ENCODE results near the gene CDC5L.

DNA sequence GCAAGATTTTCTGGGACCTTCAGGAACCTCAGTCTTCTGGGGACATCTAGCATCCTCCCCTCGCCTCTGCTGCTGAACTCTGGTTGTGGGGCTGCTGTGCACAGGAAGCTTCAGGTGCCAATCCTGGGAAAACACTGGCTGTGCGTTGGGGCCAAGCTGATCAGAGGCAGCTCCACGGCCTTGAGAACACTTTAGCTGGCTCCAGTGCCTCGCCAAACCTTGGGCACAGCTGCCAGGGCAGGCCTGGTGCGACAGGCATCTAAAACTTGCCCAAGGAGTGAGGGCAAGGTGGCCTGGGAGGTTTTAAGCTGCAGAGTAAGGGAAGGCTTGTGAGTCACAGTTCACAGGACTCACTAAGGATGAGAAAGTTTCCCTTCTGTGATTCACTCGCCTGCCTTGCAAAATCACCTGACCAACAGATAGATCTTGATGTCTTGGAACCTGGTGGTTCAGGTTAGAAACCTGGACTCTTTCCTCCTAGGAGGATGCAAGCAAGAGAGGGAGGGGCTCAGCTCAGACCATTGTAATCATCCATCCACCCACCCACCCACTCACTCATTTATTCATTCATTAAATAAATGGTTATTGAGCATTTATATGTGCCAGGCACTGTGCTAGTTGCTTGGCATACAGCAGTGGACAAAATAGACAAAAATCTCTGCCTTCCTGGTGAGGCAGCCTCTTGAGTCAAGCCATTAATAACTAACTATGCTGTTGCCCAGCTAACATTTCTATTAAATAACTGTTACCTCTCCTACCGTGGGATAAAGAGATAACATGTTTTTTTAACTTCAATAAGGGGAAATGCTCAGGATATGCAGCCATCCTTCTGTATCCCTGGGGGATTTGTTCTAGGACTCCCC is 47.5 kb upstream of the CDC5L start:
- no peak for TF ChIP-seq SIN3A (IDR thresholded peaks at IDR 0.05; ENCODE audit: borderline replicate concordance, insufficient read depth, low read length)
- TF ChIP-seq TAF1 (IDR thresholded peaks at IDR 0.05; ENCODE audit: borderline replicate concordance, insufficient read depth, low read length): no peak
